RWPE1 (cell line): ENCODE measurements around the gene AATK.

Source experiments
- CTCF ChIA-PET: fragments of 350-600 bp; sonication (Branson Sonifier 250); formaldehyde crosslinking; extraction: SDS; loops from one replicate; lab custom pipeline; 2021; lab: Yijun Ruan, JAX
- POLR2A ChIA-PET: fragments of 400-600 bp; formaldehyde crosslinking; extraction: SDS; loops from one replicate; lab custom pipeline; 2020; ENCODE audit warnings: antibody characterized with exemption; ENCODE audit not compliant: low non-redundant PET; lab: Yijun Ruan, JAX
- DNase-seq: peaks from one replicate; pipeline ENCODE4 v3.0.0; 2012; ENCODE audit warnings: low spot score
- H3K27ac ChIP-seq: fragments of 450-650 bp; 2 replicates; pipeline ENCODE4 v1.5.1; 2017
- CTCF ChIP-seq: fragments of 450-650 bp; conservative IDR thresholded peaks from 2 replicates; pipeline ENCODE4 v1.5.1; 2017; ENCODE audit warnings: low read depth, mild to moderate bottlenecking

AATK gene

GRCh38 chr17:81085420-81085911, 80.6 kb downstream of the AATK start:
- no peak for TF ChIP-seq CTCF
- POLR2A ChIA-PET = no interaction called here
- CTCF ChIA-PET = interaction anchor here (0.6 to 1.7 kb wide), 9 partner anchors 9 to 1098 kb away, joined by 3 to 15 read pairs (median 3); partner anchors contain the start of gene CHMP6
- no peak for DNase-seq
- H3K27ac ChIP-seq = peak overlapping the region; percentile 99

- TF ChIP-seq CTCF = no peak
- POLR2A ChIA-PET = no interaction called here
- H3K27ac ChIP-seq = peak overlapping the region; percentile 99
- DNase-seq = no peak
- CTCF ChIA-PET = interaction anchor here (0.6 to 1.7 kb wide), 7 partner anchors 9 to 1098 kb away, joined by 3 to 15 read pairs (median 4); partner anchors contain the start of gene CHMP6
Observed at GRCh38 chr17:81084680-81085419, 81.2 kb downstream of the AATK start.

- TF ChIP-seq CTCF = no peak
- POLR2A ChIA-PET = no interaction called here
- DNase-seq = no peak
- CTCF ChIA-PET = interaction anchor here (0.6 kb wide), 1 partner anchor 18 kb away, joined by 3 read pairs; no protein-coding TSS in a partner anchor
- peak overlapping the region; percentile 99 for H3K27ac ChIP-seq
Observed at GRCh38 chr17:81083125-81083765, 82.8 kb downstream of the AATK start.

- no peak for TF ChIP-seq CTCF
- CTCF ChIA-PET = interaction anchor here (0.6 kb wide), 2 partner anchors 18 to 19 kb away, joined by 3 read pairs; no protein-coding TSS in a partner anchor
- H3K27ac ChIP-seq = peak overlapping the region; percentile 99
- POLR2A ChIA-PET = no interaction called here
- no peak for DNase-seq
Observed at GRCh38 chr17:81082177-81083073, 83.6 kb downstream of the AATK start.

GRCh38 chr17:81081222-81082176, 84.5 kb downstream of the AATK start:
- POLR2A ChIA-PET = no interaction called here
- peak overlapping the region; percentile 99 for H3K27ac ChIP-seq
- CTCF ChIA-PET = interaction anchor here (0.9 to 1.9 kb wide), 2 partner anchors 13 to 16 kb away, joined by 3 to 5 read pairs; no protein-coding TSS in a partner anchor
- DNase-seq = no peak
- TF ChIP-seq CTCF = no peak
